HG03135 (cell line): Measurements from ENCODE around the gene ERC1.

Experiments used
- ATAC-seq: cut with Tn5 transposase; IDR thresholded peaks from one replicate; pipeline ENCODE4 v1.9.1; 2021; ENCODE audit warnings: mild to moderate bottlenecking, moderate library complexity; ENCODE audit not compliant: unreplicated experiment

The ERC1 gene

GRCh38 chr12:1424674-1425395, 433.8 kb downstream of the ERC1 start:
- no peak for ATAC-seq

GRCh38 chr12:1425396-1425729, 434.3 kb downstream of the ERC1 start:
- ATAC-seq, result no peak

GRCh38 chr12:1428671-1429070, 437.6 kb downstream of the ERC1 start:
- ATAC-seq, result no peak

- ATAC-seq, result no peak
These were observed 439.0 kb downstream of the ERC1 start for GRCh38 chr12:1429980-1430379.

GRCh38 chr12:1434296-1434955, 443.4 kb downstream of the ERC1 start:
- no peak for ATAC-seq

GRCh38 chr12:1435044-1435443, 444.0 kb downstream of the ERC1 start:
- no peak for ATAC-seq

- ATAC-seq, result no peak
These were observed 444.4 kb downstream of the ERC1 start for GRCh38 chr12:1435456-1435855.

- ATAC-seq, result no peak
These were observed 445.0 kb downstream of the ERC1 start for GRCh38 chr12:1436015-1436414.

- ATAC-seq, result no peak
These were observed 446.0 kb downstream of the ERC1 start for GRCh38 chr12:1436981-1437380.

GRCh38 chr12:1439201-1439600, 448.2 kb downstream of the ERC1 start:
- no peak for ATAC-seq

GRCh38 chr12:1439687-1440086, 448.7 kb downstream of the ERC1 start:
- no peak for ATAC-seq

GRCh38 chr12:1443421-1444141, 452.6 kb downstream of the ERC1 start:
- no peak for ATAC-seq

GRCh38 chr12:1444142-1444516, 453.1 kb downstream of the ERC1 start:
- ATAC-seq, result no peak

- no peak for ATAC-seq
These were observed 454.8 kb downstream of the ERC1 start for GRCh38 chr12:1445807-1446206.

- no peak for ATAC-seq
These were observed 457.3 kb downstream of the ERC1 start for GRCh38 chr12:1448336-1448735.

- no peak for ATAC-seq
These were observed 462.8 kb downstream of the ERC1 start for GRCh38 chr12:1453810-1454209.

- ATAC-seq, result no peak
These were observed 465.9 kb downstream of the ERC1 start for GRCh38 chr12:1456885-1457284.

- ATAC-seq, result no peak
These were observed 466.9 kb downstream of the ERC1 start for GRCh38 chr12:1457901-1458300.

- no peak for ATAC-seq
These were observed 468.3 kb downstream of the ERC1 start for GRCh38 chr12:1459339-1459738.

GRCh38 chr12:1463073-1463905, 472.3 kb downstream of the ERC1 start:
- ATAC-seq, result no peak

- ATAC-seq, result no peak
These were observed 473.9 kb downstream of the ERC1 start for GRCh38 chr12:1464925-1465324.
